ENCODE results near the gene ID4.

- TF ChIP-seq, protein P1, sequence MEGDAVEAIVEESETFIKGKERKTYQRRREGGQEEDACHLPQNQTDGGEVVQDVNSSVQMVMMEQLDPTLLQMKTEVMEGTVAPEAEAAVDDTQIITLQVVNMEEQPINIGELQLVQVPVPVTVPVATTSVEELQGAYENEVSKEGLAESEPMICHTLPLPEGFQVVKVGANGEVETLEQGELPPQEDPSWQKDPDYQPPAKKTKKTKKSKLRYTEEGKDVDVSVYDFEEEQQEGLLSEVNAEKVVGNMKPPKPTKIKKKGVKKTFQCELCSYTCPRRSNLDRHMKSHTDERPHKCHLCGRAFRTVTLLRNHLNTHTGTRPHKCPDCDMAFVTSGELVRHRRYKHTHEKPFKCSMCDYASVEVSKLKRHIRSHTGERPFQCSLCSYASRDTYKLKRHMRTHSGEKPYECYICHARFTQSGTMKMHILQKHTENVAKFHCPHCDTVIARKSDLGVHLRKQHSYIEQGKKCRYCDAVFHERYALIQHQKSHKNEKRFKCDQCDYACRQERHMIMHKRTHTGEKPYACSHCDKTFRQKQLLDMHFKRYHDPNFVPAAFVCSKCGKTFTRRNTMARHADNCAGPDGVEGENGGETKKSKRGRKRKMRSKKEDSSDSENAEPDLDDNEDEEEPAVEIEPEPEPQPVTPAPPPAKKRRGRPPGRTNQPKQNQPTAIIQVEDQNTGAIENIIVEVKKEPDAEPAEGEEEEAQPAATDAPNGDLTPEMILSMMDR (IDR thresholded peaks at IDR 0.05; ENCODE audit: low read depth, low read length): no peak
- no peak for TF ChIP-seq EZH2phosphoT487 (IDR thresholded peaks at IDR 0.05; ENCODE audit: low read depth)
These were observed 12.0 kb downstream of the ID4 start for GRCh38 chr6:19849196-19849595.

Data from OCI-LY3 (cell line).